NB4 (cell line): Measurements from ENCODE around the gene NEBL.
A peak's percentile ranks its signal among the peaks of the same experiment; 100 is the strongest.

Experiments
- DNase-seq: peaks from one replicate; pipeline ENCODE4 v3.0.0; 2010; ENCODE audit warnings: low read depth
- H3K4me3 ChIP-seq: one replicate; pipeline ENCODE4 v1.5.1; 2011; ENCODE audit warnings: mild to moderate bottlenecking, low read depth, low read length, moderate library complexity
- MYC ChIP-seq: IDR thresholded peaks from 2 replicates; pipeline ENCODE4 v1.6.1; 2011; ENCODE audit warnings: low read depth, low read length
- POLR2A ChIP-seq: IDR thresholded peaks from 2 replicates; pipeline ENCODE4 v1.6.1; 2011; ENCODE audit warnings: mild to moderate bottlenecking; ENCODE audit not compliant: insufficient read length; ENCODE audit errors: extremely low read depth
- TF ChIP-seq, protein P1 (sequence below): IDR thresholded peaks from 2 replicates; pipeline ENCODE4 v1.6.1; 2011; ENCODE audit warnings: low read depth, low read length
- TF ChIP-seq, protein P2 (sequence below): IDR thresholded peaks from one replicate; pipeline ENCODE4 v1.5.1; 2012; ENCODE audit warnings: low read depth, low read length

Gene NEBL

DNA sequence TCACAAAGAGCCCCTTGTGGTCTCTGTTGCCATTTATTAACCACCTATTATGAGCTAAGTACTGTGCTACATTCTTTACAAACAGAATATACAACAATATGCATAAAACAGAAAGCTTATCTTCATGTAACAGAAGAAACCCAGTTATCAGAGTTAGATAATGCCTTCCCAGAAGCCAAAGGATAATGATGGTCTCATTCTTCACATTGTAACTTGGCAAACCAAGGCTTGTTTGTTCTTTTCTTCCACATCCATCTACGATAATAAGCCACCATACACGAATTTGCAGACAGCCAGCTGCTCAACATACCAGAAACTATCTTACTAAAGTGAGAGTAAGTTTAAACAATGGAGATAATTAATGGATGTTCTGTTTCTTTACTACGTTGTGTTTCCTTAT lies 127.6 kb downstream of the NEBL start:
- H3K4me3 ChIP-seq, result no peak overlapping the region
- no peak for DNase-seq
- TF ChIP-seq, protein P1, sequence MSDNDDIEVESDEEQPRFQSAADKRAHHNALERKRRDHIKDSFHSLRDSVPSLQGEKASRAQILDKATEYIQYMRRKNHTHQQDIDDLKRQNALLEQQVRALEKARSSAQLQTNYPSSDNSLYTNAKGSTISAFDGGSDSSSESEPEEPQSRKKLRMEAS, result no peak
- TF ChIP-seq MYC, result no peak
- no peak for TF ChIP-seq POLR2A
- TF ChIP-seq, protein P2, sequence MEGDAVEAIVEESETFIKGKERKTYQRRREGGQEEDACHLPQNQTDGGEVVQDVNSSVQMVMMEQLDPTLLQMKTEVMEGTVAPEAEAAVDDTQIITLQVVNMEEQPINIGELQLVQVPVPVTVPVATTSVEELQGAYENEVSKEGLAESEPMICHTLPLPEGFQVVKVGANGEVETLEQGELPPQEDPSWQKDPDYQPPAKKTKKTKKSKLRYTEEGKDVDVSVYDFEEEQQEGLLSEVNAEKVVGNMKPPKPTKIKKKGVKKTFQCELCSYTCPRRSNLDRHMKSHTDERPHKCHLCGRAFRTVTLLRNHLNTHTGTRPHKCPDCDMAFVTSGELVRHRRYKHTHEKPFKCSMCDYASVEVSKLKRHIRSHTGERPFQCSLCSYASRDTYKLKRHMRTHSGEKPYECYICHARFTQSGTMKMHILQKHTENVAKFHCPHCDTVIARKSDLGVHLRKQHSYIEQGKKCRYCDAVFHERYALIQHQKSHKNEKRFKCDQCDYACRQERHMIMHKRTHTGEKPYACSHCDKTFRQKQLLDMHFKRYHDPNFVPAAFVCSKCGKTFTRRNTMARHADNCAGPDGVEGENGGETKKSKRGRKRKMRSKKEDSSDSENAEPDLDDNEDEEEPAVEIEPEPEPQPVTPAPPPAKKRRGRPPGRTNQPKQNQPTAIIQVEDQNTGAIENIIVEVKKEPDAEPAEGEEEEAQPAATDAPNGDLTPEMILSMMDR, result no peak

DNA sequence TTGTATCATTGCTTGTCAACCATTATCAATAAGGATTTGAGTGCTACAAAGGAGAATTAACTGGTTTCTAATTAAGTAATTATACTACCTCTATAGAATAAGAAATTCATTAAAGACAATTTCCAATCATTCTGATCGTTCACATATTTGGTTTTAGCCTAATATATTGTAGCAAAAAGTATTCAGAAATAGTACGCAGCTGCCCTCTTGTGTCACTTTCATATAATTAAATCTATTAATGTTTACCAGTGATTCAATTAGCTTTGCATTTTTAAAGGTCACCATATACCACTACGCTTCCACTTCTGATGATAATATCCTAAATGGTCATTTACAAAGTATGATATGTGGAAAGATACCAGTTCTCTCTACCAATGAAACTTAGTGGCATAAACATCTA lies 128.3 kb downstream of the NEBL start:
- no peak overlapping the region for H3K4me3 ChIP-seq
- DNase-seq, result peak; percentile 1
- no peak for TF ChIP-seq MYC
- TF ChIP-seq, protein P1, result no peak
- TF ChIP-seq POLR2A, result no peak
- TF ChIP-seq, protein P2, result no peak

DNA sequence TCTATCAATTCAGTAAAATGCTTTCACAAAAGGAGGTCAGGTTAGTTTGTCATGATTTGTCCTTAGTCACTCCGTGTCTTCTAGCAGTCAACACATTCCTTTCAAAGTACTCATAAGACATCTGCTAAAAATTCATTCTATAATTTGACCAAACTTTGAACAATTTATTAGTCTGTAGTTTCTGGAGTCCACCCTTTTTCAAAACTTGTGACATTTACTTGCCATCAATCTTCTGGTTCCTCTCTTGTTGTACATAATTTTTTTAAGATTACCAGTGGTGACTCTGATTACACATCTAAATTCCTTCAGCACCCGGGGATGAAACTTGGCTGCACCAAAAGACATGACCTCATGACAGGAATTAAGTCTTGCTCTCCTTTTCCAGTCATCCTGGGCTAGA lies 130.1 kb downstream of the NEBL start:
- H3K4me3 ChIP-seq, result no peak overlapping the region
- DNase-seq, result no peak
- no peak for TF ChIP-seq MYC
- TF ChIP-seq, protein P1, result no peak
- TF ChIP-seq, protein P2, result no peak
- TF ChIP-seq POLR2A, result no peak

DNA sequence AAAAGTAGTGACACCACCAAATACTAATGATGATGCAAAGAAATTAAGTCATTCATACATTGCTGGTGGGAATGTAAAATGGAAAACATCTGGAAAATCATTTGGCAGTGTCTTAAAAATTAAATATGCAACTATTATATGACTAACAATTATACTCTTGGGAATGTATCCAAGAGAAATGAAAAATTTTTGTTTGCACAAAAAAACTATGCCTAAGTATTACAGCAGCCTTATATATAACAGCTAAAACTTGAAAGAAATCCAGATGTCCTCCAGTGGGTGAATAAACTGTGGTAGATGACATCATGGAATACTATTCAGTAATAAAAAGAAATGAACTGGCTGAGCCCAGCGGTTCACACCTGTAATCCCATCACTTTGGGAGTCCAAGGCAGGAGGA lies 132.0 kb downstream of the NEBL start:
- TF ChIP-seq, protein P1, result no peak
- TF ChIP-seq, protein P2, result no peak
- TF ChIP-seq POLR2A (no peak), MYC (no peak)
- no peak overlapping the region for H3K4me3 ChIP-seq

DNA sequence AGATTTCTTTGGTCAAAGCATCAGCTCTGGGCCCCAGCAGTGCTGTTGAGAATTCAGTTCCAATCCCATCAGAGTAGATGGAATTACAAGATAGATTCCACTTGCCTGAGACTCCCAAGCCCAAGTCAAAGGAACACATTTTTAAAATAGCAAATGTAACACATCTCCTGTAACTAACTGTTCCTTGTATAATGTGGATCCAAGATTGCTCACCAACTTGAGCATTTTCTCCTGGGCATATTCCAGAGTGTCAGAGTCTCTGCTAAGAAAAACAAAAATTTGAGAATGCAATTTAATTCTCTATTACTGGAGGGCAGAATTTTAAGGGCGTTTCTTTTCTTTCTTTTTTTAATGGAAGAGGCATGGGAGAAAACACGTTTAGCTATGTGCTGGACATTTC lies 136.7 kb downstream of the NEBL start:
- TF ChIP-seq, protein P2, result no peak
- TF ChIP-seq MYC, result no peak
- TF ChIP-seq, protein P1, result no peak
- no peak for TF ChIP-seq POLR2A
- H3K4me3 ChIP-seq, result no peak overlapping the region
- DNase-seq, result no peak

More for the DNA sequence above, 132.0 kb downstream of the NEBL start:
- no peak for DNase-seq

DNA sequence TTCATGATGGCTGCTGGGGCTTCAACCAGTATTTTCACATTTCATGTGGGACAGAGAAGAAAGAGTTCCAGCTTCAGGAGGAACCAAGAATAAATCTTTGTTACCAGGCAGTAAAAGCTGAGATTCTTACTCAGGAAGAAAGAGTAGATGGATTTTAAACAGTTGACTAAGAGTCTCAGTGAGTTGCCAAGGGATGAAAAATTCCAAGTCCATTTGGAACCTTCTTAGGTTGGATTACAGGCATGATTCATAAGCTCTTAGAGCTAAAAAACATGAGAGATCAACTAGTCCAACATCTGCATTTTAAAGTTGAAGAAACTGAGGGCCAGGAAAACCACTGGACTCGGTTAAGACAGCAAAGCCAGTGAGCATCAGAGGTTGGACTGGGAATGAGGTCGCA lies 148.6 kb downstream of the NEBL start:
- TF ChIP-seq POLR2A (no peak), MYC (no peak)
- TF ChIP-seq, protein P2, result no peak
- TF ChIP-seq, protein P1, result no peak
- H3K4me3 ChIP-seq, result no peak overlapping the region
- no peak for DNase-seq
